Prostate gland (tissue), 2 donors: Measurements from ENCODE around the gene STAT5A.

Experiments
- CTCF ChIP-seq, 4 experiments: fragments of 200-600 bp in 2 of 4; fragments of 450-650 bp in 2 of 4; sonication (generic) in 2 of 4; IDR thresholded peaks; 1 replicate in 3 of 4; 2 replicates in 1 of 4; pipeline ENCODE4 v1.5.1; 2016 to 2019; ENCODE audit warnings: antibody characterized with exemption in 4 of 4, mild to moderate bottlenecking in 2 of 4, moderate library complexity in 2 of 4
- POLR2A ChIP-seq: fragments of 450-650 bp; IDR thresholded peaks from one replicate; pipeline ENCODE4 v1.6.1; 2016; ENCODE audit warnings: antibody characterized with exemption, mild to moderate bottlenecking

- TF ChIP-seq CTCF (IDR thresholded peaks at IDR 0.05) = no peak
- TF ChIP-seq POLR2A = no peak
Observed at GRCh38 chr17:42303694-42304093, 15.4 kb downstream of the STAT5A start.
